BJ (cell line): ENCODE measurements around the gene HMGCL. TPM values are rescaled to one million over a fixed set of nuclear protein-coding genes. Genes with fewer than 3 reads are reported as not detected.

Experiments used
- CTCF ChIA-PET: fragments of 350-600 bp; formaldehyde crosslinking; extraction: SDS; loops from one replicate; lab custom pipeline; 2021; ENCODE audit warnings: antibody characterized with exemption, inconsistent platforms; lab: Yijun Ruan, JAX
- POLR2A ChIA-PET: fragments of 300-600 bp; sonication (Branson Sonifier 250); formaldehyde crosslinking; extraction: SDS; loops from one replicate; lab custom pipeline; 2021; ENCODE audit warnings: antibody characterized with exemption; lab: Charles Lee
- DNase-seq: peaks from one replicate; pipeline ENCODE4 v3.0.0-alpha.2; 2011; ENCODE audit warnings: low read depth
- H3K27me3 ChIP-seq: 2 replicates; pipeline ENCODE4 v1.6.0; 2011; ENCODE audit warnings: low read length; ENCODE audit not compliant: control insufficient read depth, insufficient read depth
- H3K36me3 ChIP-seq: 2 replicates; pipeline ENCODE4 v1.5.1; 2011; ENCODE audit warnings: low read length; ENCODE audit not compliant: control insufficient read depth, insufficient read depth
- H3K4me3 ChIP-seq: 2 replicates; pipeline ENCODE4 v1.5.1; 2011; ENCODE audit warnings: low read depth, mild to moderate bottlenecking, control low read depth, low read length
- polyA plus RNA-seq: library from polyadenylated mRNA; depleted of rRNA; stranded (reverse); fragments of >200 nt; gene quantifications from 2 replicates; pipeline ENCODE4 v1.2.3, GENCODE V29; 2011
- TF ChIP-seq, protein P1 (sequence below): IDR thresholded peaks from 2 replicates; pipeline ENCODE4 v1.5.1; 2011; ENCODE audit warnings: low read depth, mild to moderate bottlenecking, control low read depth, inconsistent platforms, low read length, moderate library complexity; ENCODE audit not compliant: insufficient read depth

Gene HMGCL
- polyA plus RNA-seq, 1 experiment: 41.7 TPM

DNA sequence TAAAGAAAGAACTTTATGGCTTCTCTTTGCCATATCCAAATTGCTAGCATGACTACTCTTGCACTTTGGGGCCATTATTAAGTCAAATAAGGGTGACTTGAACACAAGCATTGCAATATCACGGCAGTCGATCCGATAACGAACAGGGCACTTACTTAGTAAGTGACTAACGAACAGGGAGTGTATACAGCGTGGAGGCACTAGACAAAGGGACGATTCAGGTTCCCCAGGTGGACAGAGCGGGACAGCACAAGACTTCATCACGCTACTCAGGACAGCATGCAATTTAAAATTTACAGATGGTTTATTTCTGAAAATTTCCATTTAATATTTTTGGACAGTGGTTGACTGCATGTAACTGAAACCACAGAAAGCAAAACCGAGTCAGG, 52.4 kb downstream of the HMGCL start:
- Histone ChIP-seq H3K27me3 (no peaks in the 10 kb centered on the region), H3K4me3 (no peak overlapping the region), H3K36me3 (peaks cover 2% of the 10 kb centered on the region; the same call in 1 of the 2 replicates)
- POLR2A ChIA-PET: no interaction called here
- DNase-seq: no peak
- TF ChIP-seq, protein P1, sequence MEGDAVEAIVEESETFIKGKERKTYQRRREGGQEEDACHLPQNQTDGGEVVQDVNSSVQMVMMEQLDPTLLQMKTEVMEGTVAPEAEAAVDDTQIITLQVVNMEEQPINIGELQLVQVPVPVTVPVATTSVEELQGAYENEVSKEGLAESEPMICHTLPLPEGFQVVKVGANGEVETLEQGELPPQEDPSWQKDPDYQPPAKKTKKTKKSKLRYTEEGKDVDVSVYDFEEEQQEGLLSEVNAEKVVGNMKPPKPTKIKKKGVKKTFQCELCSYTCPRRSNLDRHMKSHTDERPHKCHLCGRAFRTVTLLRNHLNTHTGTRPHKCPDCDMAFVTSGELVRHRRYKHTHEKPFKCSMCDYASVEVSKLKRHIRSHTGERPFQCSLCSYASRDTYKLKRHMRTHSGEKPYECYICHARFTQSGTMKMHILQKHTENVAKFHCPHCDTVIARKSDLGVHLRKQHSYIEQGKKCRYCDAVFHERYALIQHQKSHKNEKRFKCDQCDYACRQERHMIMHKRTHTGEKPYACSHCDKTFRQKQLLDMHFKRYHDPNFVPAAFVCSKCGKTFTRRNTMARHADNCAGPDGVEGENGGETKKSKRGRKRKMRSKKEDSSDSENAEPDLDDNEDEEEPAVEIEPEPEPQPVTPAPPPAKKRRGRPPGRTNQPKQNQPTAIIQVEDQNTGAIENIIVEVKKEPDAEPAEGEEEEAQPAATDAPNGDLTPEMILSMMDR: no peak
- CTCF ChIA-PET: interaction anchor here (1.1 kb wide), 1 partner anchor 19 kb away, joined by 4 read pairs; no protein-coding TSS in a partner anchor

DNA sequence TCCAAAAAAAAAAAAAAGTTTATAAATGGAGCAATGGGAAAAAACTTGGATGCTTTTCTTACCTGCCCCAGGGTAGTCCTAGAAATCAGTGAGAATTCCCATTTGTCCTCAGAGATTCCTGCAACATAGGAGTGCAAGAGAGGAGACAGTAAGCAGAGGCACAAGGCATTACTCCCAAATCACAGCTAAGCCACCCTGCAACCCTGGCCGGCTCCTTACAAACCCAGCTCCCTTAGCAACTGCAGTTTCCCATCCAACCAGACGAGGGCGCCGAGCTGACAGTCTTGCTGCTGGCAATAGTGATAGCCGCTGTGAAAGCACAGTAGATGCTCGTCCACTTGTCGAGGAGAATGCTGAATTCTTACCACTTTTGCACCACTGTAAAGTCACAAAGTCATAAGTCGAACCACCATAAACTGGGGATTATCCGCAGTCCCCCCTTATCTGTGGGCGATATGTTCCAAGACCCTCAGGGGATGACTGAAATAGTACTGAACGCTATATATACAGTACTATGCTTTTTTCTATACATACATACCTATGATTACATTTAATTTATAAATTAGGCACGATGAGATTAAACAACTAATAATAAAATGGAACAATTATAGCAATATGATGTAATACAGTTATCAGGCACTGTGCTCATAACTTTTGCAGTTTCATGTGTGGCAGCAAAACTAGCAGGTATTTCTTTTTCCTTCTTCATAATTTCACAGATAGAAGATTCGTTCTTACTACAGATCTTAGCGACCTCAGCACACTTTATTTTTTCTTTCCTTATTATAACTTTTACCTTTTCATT, 53.0 kb downstream of the HMGCL start:
- no peaks in the 10 kb centered on the region for H3K27me3 ChIP-seq
- peaks cover 2% of the 10 kb centered on the region; the same call in 1 of the 2 replicates for H3K36me3 ChIP-seq
- POLR2A ChIA-PET: no interaction called here
- CTCF ChIA-PET: interaction anchor here (0.6 to 2.8 kb wide), 30 partner anchors 9 to 256 kb away, joined by 3 to 24 read pairs (median 4); partner anchors contain the start of genes CNR2, ELOA and LYPLA2
- H3K4me3 ChIP-seq: no peak overlapping the region
- DNase-seq: no peak
- TF ChIP-seq, protein P1: peak; percentile 98

DNA sequence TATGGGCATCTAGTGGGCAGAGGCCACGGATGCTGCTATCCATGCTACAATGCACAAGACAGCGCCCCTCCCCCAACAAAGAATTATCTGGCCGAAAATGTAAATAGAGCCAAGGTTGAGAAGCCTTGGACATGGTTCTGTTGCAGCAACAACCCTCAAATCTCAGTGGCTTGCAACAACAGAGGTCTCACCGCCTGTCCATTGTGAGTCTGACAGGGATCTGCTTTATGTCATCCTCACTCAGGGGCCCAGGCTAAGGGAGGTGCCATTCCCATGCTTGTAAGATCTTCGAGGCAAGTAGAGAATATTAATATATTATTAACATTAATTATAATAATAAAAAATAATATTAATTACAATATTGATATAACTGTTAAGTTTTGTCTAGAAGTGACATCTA, 56.5 kb downstream of the HMGCL start:
- no peaks in the 10 kb centered on the region for H3K27me3 ChIP-seq
- H3K4me3 ChIP-seq: no peak overlapping the region
- no peak for DNase-seq
- TF ChIP-seq, protein P1: no peak
- peaks cover 5% of the 10 kb centered on the region for H3K36me3 ChIP-seq
- CTCF ChIA-PET: no interaction called here
- POLR2A ChIA-PET: no interaction called here

DNA sequence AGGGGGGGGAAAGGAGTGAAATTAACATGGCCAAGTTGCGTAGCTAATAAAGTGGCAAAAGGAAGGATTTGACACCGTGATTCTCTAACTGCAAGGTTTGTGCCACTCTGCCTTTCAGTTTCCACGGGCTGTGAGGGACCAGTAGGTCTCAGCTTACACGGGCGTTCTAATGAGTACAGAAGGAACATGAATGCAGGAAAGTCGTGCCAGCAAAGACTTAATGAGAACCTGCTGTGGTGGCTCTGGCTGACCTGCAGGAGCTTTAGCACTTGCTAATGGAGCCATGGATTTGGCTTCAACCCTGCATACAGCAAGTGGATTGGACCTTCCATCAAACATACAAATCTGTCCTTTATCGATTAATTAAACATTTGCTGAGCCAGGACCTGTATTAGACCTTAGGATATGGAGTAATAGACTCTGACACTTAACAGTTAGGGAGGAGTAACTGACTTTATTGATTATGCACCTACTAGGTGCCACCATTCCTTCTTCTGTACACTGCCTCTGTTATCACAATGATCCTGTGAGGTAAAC, 62.1 kb downstream of the HMGCL start:
- H3K36me3 ChIP-seq: peaks cover 10% of the 10 kb centered on the region
- CTCF ChIA-PET: interaction anchor here (0.6 to 1.9 kb wide), 3 partner anchors 8 to 97 kb away, joined by 3 to 7 read pairs (median 3); no protein-coding TSS in a partner anchor
- no peak for DNase-seq
- H3K4me3 ChIP-seq: no peak overlapping the region
- TF ChIP-seq, protein P1: no peak
- H3K27me3 ChIP-seq: no peaks in the 10 kb centered on the region
- POLR2A ChIA-PET: no interaction called here

DNA sequence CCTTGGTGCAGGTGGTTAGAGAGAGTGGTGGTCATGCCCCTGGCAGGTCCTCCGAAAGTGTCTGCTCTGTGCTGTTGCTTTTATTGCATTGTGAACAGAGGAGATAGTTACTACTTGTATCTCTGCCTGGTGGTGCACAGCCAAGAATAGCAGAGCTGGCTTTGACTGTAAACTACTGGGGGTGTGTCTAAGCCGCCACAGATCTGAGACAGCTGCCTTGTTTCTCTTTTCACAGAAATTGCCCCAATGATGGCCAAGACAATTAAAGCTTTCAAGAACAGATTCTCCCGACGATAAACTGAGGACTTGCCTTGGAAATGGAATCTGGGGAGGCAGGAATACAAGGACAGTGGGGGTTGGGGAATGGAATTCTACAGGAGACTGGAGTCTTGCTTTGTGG, 66.0 kb downstream of the HMGCL start:
- POLR2A ChIA-PET: no interaction called here
- CTCF ChIA-PET: interaction anchor here (0.7 kb wide), 2 partner anchors 14 to 143 kb away, joined by 3 read pairs; no protein-coding TSS in a partner anchor
- Histone ChIP-seq H3K27me3 (no peaks in the 10 kb centered on the region), H3K4me3 (no peak overlapping the region), H3K36me3 (peaks cover 27% of the 10 kb centered on the region)
- no peak for DNase-seq
- TF ChIP-seq, protein P1: no peak
